HG03558 (cell line): ENCODE measurements around the gene TMEM14C.

Experiments used
- ATAC-seq: cut with Tn5 transposase; IDR thresholded peaks from one replicate; pipeline ENCODE4 v1.9.1; 2021; ENCODE audit warnings: moderate number of reproducible peaks; ENCODE audit not compliant: unreplicated experiment; ENCODE audit errors: extremely low read depth

Gene TMEM14C

DNA sequence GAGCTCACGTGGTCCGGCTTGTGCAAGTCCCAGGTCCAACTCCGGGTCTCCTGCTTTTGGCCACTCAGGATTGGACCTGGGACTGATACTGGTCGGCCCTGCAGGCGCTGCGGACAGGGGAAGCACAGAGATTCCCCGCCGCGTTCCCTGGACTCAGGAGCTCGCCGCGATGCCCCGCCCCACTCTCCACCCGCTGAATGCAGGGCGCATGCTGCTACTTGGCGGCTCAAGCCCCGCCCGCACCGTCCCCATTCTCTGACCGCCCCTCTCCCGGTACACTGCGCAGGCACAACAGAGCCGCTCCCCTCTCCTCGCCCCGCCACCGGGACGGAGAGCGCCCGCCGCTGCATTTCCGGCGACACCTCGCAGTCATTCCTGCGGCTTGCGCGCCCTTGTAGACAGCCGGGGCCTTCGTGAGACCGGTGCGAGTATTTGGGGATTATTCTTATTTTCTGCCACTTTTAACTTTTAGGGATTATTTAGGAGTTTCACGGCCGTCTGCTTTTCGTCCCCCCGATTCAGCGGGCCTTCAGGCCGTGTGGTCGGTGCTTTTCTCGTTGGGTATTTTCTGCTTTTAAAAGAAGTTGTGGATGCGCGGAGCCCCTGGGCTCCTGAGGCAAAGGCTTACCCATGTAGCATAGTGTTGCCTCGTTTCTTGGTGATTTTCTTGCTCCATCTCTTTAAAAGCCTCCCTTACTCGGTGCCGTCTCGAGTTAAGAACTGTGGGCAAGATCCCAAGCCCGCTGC lies at the start of gene TMEM14C:
TMEM14C (plus strand) TSS at position 251 of the 747 bp plus-strand sequence. CDS start 1,544 bp downstream, outside the sequence.
- peak; percentile 93 for ATAC-seq

DNA sequence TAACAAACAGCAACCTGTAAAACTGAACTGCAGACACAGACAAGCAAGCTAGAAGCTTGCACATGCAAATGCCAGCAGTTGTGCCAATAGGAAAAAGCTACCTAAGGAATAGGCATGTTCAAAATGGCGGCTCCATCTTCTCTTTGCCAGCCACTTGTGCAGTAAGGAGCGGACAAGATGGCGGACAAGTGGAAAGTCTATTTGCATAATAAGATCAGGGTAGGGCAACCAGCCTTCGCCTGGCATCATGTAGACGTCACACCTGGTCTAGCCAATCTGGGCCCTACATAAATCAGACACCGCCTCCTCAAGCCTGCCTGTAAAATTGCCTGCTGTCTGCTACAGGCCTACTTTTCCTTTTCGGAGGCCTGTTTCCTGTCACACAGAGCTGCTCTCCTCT lies 46.5 kb upstream of the TMEM14C start:
- no peak for ATAC-seq

DNA sequence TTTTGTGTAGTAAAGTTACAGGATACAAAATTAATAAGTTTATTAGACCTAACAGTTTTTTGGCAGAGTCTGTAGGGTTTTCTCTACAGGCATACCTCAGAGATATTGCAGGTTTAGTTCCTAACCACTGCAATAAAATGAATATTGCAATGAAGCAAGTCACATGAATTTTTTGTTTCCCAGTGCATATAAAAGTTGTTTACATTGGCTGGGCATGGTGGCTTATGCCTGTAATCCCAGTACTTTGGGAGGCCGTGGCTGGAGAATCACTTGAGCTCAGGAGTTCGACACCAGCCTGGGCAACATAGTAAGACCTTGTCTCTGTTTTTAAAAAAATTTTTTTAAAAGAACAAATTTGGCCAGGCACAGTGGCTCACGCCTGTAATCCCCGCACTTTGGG lies 44.4 kb upstream of the TMEM14C start:
- no peak for ATAC-seq

DNA sequence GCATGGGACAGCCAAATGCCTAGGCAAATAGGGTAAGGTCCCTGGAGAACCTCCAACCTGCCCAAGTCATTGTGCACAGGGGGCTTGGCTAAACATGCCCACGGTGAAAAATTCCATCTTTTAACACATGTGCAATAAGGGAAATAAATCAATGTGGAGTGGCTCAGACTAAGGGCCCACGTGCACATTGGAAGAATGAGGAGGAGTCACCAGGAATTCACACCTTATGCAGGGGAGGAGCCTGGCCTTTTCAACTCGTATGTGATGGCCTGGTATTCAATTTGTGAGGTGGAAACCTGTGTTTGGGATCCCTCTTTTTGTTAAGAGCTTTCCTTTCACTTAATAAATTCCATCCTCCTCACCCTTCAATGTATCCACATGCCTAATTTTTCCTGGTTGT lies 41.1 kb upstream of the TMEM14C start:
- no peak for ATAC-seq

DNA sequence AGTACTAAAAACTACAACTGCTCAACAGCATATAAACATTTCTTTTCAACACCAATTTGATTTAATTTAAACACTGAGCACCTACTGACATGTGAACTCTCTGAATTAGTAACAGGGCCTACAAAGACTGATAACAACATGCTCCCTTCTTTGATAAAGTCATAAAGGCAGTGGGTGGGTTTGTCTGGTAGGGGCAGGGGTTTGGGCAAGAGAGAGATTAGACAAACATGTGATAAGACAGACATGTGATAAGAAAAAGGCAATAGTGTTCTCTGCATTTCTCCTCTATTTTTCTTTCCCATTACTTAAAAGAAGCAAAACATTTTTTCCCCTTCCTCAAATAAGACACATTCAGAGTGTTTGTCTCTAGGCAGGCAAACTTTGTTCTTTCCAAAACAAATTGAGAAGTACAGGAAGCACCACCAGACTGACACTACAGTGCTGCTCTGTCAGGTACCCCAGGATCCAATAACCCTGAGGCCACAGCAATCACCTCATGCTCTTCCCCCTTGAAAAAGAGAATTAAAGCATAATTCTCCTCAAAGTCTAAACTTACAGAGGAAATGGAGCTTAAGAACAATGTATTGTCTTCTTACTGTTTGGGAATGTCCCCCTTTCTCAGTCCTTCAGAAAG lies 40.4 kb upstream of the TMEM14C start:
- no peak for ATAC-seq

DNA sequence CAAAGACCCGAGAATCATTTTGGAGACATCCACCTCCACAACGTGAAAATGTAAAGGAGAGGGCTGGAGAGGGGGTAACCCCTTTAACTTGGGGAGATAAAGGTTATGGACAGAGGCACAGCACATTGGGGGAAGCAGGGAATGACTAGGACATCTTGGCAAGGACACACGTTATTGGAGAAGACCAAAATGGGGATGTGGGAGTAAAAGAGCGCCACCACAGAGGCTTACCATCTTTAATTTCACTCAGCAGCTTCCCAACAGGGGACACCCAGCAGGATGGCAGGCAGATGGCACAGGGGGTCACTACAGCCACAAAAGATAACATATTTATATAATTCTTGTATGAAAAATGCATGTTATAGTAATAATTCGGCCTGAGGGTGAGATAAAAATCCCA lies 38.3 kb upstream of the TMEM14C start:
- no peak for ATAC-seq

DNA sequence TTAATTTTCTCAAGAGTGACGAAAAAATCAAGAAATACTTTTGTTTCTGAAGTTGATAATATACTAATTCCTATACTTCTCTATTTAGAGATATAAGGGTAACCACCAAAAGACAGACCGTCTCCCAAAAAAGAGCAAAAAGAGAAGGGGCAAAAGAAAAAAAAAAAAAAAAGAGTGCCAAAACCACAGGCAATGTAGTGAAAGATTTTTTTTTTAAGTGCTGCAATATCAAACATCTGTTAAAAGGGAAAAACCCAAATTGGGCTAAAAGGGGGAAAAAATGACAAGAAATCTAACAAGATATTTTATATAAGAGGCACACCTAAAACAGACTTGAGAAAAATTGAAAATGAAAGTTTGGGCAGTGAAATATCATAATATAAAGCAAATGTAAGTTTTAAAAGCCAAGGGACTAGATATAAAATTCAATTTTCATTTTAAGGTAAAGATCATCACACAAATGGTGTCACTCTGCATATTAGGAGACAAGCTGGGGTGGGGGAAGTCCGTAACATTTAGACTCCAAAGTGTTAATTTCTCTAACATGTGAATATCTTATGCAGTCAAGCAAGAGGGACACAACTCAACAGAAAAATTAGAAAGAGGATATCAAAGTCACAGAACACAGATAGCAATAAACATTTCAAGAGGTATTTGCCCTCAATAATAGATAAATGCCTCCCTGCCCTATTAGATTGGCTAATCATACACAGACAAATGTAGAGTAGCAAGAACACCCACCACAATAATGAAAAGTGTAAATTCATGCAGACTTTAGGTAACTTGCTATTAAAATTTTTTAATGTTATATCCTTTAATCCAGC lies 37.6 kb upstream of the TMEM14C start:
- no peak for ATAC-seq

DNA sequence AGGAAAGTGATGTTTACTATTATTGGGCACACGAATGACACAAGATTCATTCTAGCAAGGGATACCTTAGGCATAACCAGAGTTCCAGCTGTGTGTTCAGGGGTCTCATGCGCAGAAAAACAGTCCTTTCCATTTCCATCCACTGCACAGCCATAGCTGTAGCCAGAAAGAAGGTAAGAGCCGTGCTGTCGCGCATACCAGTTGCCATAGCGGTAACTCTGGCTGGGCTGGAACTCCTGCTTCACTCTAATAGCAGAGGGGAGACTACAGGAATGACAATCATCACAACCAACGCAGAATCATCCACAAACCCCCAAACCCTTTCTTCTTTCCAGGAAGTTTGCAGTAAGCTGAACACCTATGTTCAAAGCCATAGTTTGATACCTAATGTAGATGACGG lies 36.0 kb upstream of the TMEM14C start:
- no peak for ATAC-seq

DNA sequence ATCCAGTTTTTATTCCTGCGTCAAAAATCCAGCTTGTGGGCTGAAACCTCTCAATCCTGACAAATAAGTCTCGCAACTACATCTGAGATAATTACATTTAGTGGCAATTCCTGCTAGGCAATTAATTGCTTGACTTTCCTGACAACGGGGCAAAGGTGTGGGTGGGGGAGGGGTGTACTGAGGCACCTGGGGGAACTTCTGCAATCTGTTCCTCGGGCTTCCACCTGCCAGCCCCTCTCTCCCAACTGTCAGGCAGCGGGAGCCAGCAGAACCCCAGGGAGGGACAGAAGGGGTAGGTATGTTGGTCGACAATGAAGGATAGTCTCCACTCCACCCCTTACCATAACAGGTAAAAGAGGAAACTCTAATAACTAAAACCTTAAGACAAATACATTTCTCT lies 35.3 kb upstream of the TMEM14C start:
- ATAC-seq: no peak

DNA sequence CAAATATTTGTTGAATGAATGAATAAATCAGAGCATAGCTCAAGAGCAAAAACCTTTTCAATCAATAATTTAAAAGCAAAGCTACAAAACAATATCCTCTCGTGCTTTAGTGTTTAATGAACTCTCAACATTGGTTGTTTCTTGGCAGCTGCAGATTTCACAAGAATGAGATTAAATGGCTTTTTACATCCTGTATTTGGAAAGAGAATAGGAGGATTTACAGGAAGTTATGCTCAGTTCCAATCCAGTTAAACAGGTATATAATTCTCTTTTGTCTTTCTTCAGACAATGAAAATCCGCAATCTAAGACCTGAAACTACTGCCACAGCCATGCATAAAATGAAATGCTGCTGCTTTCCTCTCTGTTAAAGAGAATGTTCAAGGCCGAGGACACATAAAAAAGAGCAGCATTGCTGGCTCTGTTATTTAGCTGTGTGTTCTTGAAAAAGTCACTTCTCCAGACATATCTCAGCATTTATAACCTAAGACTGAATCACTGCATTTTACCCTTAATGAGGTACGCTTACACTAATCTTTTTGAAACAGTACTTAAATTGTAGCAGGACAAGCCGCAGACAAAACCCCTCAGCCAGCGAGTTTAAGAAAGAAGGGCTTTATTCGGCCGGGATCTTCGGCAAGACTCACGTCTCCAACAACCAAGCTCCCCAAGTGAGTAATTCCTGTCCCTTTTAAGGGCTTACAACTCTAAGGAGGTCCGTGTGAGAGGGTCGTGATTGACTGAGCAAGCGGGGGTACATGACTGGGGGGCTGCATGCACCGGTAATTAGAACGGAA lies 32.0 kb upstream of the TMEM14C start:
- ATAC-seq: no peak

DNA sequence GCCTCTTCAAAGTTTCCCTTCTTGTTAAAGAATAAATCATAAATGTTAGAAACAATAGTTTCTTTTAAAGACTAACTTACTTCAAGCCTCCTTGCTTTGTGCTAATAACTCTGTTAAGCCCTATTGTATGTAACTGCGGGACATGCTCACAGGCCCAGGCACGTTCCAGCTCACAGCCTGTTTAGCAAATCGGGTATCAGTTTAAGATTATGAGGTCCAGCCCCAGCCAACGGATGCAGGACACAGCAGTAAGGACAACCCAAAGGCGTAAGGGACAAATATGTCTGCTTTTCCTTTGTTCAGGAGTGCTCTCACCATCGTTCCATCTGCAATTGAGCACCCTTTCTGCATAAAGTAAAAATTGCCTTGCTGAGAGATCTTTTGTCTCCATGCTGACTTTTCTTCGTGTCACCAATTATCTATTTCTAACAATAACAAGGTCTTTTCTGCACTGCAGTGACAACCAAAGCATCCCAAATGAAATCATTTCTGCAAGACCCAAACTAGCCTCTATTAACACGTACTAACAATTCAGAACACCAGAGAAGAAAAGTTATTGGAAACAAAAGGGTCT lies 29.8 kb upstream of the TMEM14C start:
- no peak for ATAC-seq

DNA sequence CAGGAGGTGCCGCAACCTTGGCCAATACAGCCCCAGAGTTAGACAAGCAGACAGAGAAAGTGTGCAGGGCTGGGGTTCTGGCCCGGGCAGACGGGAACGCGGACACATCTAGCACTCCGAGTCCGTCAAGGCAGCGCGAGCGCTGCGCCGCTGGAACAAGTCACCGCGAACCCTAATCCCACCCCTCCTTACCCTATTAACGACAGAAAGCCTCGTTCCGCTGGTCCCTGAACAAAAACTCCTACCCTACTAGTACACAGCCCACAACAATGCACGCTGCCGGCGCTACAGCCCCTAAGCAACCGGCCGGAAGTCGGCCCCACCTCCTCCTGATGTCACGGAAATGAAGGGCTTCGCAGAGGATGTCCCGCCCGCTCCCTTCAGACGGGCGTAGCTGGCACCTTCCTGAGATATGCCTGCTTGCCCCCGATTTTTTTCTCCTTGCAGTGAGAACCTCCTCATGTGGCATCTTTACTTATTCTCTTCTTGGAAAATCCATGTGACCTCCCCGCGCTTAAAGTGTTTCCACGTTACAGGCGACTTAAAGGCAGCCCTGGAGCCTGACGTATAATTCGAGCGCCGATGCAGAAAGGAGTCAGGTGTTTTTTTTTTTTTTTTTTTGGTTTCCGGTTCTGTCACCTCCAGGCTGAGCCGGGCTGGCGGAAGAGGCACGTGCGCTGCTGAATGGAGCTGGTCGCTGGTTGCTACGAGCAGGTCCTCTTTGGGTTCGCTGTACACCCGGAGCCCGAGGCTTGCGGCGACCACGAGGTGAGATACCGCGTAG lies 28.4 kb upstream of the TMEM14C start, which contains the start of the genes C6orf52 and PAK1IP1:
C6orf52 (minus strand) TSS at position 315 of the 784 bp plus-strand sequence. CDS start 7,066 bp downstream, outside the sequence.
PAK1IP1 (plus strand) TSS at position 671 of the 784 bp plus-strand sequence; CDS start at position 685, 14 bp downstream.
- peak; percentile 96 for ATAC-seq

DNA sequence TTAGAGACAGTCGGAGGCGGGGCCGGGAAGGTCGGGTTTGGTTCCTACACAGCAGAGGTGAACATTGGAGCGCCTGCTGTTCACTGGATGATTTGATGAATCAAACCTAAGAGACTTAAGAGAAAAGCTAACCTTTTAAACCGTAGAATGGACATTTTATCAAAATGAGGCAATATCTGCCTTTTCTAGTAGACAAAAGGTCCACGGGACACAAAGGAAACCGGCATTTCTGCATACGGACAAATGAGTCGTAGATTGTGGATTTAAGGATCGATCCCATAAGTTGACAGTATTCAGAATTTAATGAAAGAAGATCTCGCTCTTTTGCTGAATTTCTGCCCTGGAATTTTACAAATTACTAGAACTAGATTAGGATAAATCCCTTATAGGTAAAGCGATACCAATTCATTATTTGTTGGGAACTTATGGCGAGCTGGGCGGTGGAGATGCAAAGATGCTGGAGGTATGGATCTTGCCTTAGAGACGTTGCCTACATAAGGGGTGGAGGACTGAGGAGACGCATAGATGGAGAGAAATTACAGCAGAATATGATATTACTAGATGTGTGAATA lies 27.7 kb upstream of the TMEM14C start:
- no peak for ATAC-seq

DNA sequence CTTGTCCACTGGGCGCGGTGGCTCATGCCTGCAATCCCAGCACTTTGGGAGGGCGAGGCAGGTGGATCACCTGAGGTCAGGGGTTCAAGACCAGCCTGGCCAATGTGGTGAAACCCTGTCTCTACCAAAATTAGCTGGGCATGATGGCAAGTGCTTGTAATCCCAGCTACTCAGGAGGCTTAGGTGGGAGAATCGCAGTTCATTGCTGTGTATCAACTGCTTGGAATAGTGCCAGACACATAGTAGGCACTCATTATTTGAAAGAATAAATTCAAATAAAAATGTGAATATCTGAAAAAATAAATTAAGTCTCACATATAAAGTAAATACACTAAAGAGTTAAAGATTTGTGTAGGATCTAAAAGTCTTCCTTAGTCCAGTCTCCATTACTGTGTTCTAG lies 26.2 kb upstream of the TMEM14C start:
- no peak for ATAC-seq

DNA sequence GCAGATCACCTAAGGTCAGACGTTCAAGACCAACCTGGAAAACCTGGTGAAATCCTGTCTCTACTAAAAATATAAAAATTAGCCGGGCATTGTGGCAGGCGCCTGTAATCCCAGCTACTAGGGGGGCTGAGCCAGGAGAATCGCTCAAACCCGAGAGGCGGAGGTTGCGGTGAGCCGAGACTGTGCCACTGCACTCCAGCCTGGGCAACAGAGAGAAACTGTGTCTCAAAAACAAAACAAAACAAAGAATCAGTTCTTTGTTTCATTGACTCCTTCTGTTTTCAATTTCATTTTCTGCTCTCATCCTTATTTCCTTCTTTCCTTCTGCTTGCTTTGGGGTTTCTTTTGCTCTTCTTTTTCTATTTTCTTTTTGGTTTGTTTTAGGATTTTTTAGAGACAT lies 8.9 kb upstream of the TMEM14C start:
- no peak for ATAC-seq

DNA sequence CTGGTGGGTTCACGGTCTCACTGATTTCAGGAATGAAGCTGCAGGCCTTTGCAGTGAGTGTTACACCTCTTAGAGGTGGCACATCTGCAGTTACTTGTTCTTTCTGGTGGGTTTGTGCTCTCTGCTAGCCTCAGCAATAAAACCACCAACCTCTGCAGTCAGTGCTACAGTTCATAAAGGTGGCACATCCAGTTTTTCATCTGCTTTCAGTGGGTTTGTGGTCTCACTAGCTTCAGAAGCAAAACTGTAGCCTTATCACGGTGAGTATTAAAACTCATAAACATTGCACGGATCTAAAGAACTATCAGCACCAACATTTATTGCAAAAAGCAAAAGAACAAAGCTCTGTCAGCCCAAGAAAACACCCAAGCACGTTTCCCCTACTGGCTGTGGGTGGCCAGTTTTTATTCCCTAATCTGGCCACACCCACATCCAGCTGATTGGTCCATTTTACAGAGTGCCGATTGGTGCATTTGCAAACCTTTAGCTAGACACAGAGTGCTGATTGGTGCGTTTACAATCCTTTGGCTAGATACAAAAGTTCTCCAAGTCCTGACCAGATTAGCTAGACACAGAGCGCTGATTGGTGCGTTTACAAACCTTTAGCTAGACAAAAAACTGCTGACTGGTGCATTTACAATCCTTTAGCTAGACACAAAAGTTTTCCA lies 3.4 kb upstream of the TMEM14C start:
- no peak for ATAC-seq

DNA sequence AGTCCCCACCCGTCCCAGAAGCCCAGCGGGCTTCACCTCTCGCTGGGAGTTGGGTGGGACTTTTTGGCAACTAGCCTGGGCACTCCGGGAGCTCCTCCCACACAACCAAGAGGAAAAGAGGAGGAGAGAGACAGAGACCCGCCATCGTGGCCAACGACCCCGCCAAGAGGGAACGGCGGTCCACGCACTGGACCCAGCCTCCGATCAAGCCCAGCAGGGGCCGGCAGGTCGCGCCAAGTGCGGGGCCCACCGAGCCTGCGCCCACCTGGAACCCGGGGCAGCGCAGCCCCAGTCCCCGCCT lies 3.0 kb upstream of the TMEM14C start:
- ATAC-seq: no peak

DNA sequence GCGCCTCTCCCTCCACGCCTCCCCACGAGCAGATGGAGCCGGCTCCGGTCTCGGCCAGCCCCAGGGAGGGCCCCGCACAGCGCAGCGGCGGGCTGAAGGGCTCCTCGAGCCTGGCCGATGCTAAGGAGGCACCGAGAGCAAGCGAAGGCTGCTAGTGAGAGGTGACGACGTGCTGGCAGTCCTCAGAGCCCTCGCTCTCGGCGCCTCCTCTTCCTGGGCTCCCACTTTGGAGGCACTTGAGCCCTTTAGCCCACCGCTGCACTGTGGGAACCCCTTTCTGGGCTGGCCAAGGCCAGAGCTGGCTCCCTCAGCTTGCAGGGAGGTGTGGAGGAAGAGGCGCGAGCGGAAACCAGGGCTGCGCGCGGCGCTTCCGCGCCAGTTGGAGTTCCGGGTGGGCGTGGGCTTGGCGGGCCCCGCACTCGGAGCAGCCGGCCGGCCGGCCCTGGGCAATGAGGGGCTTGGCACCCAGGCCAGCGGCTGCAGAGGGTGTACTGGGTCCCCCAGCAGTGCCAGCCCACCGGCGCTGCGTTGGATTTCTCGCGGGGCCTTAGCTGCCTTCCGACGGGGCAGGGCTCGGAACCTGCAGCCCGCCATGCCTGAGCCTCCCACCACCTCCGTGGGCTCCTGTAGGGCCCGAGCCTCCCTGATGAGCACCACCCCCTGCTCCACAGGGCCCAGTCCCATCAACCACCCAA lies 2.5 kb upstream of the TMEM14C start:
- ATAC-seq: no peak
